Keratinocyte (primary cell): ENCODE results near the gene PRR36. TPM values are rescaled to one million over a fixed set of nuclear protein-coding genes. Genes with fewer than 3 reads are reported as not detected.

Experiments
- DNase-seq: peaks from one replicate; pipeline ENCODE4 v3.0.0-alpha.2; 2011; ENCODE audit warnings: low read depth, missing footprints, low spot score
- FAIRE-seq: peaks from 2 replicates; lab custom pipeline; 2011; peaks lifted over from hg19 to GRCh38; lab: Jason Lieb, UNC
- H2AFZ ChIP-seq: 2 replicates; pipeline ENCODE4 v1.6.0; 2012; ENCODE audit warnings: low read length, control low read depth, inconsistent platforms; ENCODE audit not compliant: control insufficient read depth
- H3K27ac ChIP-seq: 2 replicates; pipeline ENCODE4 v1.5.1; 2011; ENCODE audit warnings: low read length; ENCODE audit not compliant: control insufficient read depth, insufficient read depth
- H3K27me3 ChIP-seq: 3 replicates; pipeline ENCODE4 v1.6.0; 2011; ENCODE audit warnings: low read length; ENCODE audit not compliant: control insufficient read depth, insufficient read depth; ENCODE audit errors: extremely low read depth
- H3K36me3 ChIP-seq, 2 experiments: 2 replicates in 1 of 2; 3 replicates in 1 of 2; pipeline ENCODE4 v1.5.1; 2011; ENCODE audit warnings: low read length in 2 of 2, mild to moderate bottlenecking in 1 of 2; ENCODE audit not compliant: control insufficient read depth in 2 of 2, insufficient read depth in 2 of 2; ENCODE audit errors: extremely low read depth in 1 of 2
- H3K4me1 ChIP-seq: 3 replicates; pipeline ENCODE4 v1.5.1; 2011; ENCODE audit warnings: low read length; ENCODE audit not compliant: control insufficient read depth, insufficient read depth; ENCODE audit errors: extremely low read depth
- H3K4me2 ChIP-seq: 3 replicates; pipeline ENCODE4 v1.6.0; 2011; ENCODE audit warnings: low read depth, low read length; ENCODE audit not compliant: control insufficient read depth, insufficient read depth; ENCODE audit errors: extremely low read depth
- H3K4me3 ChIP-seq, 3 experiments: fragments of 200-600 bp in 1 of 3; sonication (generic) in 1 of 3; 2 replicates in 2 of 3; 3 replicates in 1 of 3; pipeline ENCODE4 v1.5.1; 2011 to 2016; ENCODE audit warnings: low read length in 3 of 3, mild to moderate bottlenecking in 3 of 3, control low read depth in 2 of 3, inconsistent platforms in 1 of 3, low read depth in 1 of 3, mixed read lengths in 1 of 3, mixed run types in 1 of 3, moderate library complexity in 1 of 3; ENCODE audit not compliant: control insufficient read depth in 2 of 3, insufficient read depth in 2 of 3; ENCODE audit errors: extremely low read depth in 1 of 3
- H3K79me2 ChIP-seq: 2 replicates; pipeline ENCODE4 v1.6.0; 2012; ENCODE audit warnings: low read length; ENCODE audit not compliant: control insufficient read depth, insufficient read depth
- H3K9ac ChIP-seq: 3 replicates; pipeline ENCODE4 v1.6.0; 2011; ENCODE audit warnings: low read length; ENCODE audit not compliant: control insufficient read depth, insufficient read depth; ENCODE audit errors: extremely low read depth
- H3K9me1 ChIP-seq: 3 replicates; pipeline ENCODE4 v1.6.0; 2011; ENCODE audit warnings: low read length; ENCODE audit not compliant: control insufficient read depth, insufficient read depth; ENCODE audit errors: extremely low read depth
- H3K9me3 ChIP-seq: 2 replicates; pipeline ENCODE4 v1.5.1; 2012; ENCODE audit warnings: low read depth, low read length; ENCODE audit not compliant: control insufficient read depth
- H4K20me1 ChIP-seq: 3 replicates; pipeline ENCODE4 v1.6.0; 2011; ENCODE audit warnings: low read length; ENCODE audit not compliant: control insufficient read depth, insufficient read depth; ENCODE audit errors: extremely low read depth
- EZH2 ChIP-seq: IDR thresholded peaks from one replicate; pipeline ENCODE4 v1.6.1; 2012; ENCODE audit warnings: inconsistent platforms, mild to moderate bottlenecking, low read length, moderate library complexity
- dilution Hi-C: fragments of 300-500 bp; cut with MboI; formaldehyde crosslinking; loops from one replicate; pipeline ENCODE4 v1.7.0; 2020; ENCODE audit warnings: low sequenced_read_pairs; ENCODE audit not compliant: extremely low pct_ligation_motif_present
- polyA plus RNA-seq, 5 experiments: library from polyadenylated mRNA; depleted of rRNA in 3 of 5; stranded (reverse) in 3 of 5; stranded (forward) in 1 of 5; unstranded in 1 of 5; fragments of >200 nt; gene quantifications; 1 replicate in 1 of 5; 2 replicates in 3 of 5; 3 replicates in 1 of 5; pipeline versions ENCODE4 v1.2.1 to v1.2.3, GENCODE V29; 2011 to 2012; ENCODE audit warnings: missing spikeins in 2 of 5, low read depth in 1 of 5, low replicate concordance in 1 of 5
- TF ChIP-seq, protein P1 (sequence below), 3 experiments: IDR thresholded peaks in 1 of 3; conservative IDR thresholded peaks in 1 of 3; optimal IDR thresholded peaks in 1 of 3; 2 replicates in 2 of 3; 3 replicates in 1 of 3; pipeline versions ENCODE3 to v1.5.1; 2011; ENCODE audit warnings: low read length in 3 of 3, mild to moderate bottlenecking in 3 of 3, moderate library complexity in 2 of 3, control low read depth in 1 of 3, inconsistent platforms in 1 of 3; ENCODE audit not compliant: insufficient read depth in 2 of 3; ENCODE audit errors: extremely low read depth in 1 of 3

The PRR36 gene
- polyA plus RNA-seq, 1 donor (not counting 4 experiments of a cell fraction or from before 2014, with no cell fraction given): not detected

DNA sequence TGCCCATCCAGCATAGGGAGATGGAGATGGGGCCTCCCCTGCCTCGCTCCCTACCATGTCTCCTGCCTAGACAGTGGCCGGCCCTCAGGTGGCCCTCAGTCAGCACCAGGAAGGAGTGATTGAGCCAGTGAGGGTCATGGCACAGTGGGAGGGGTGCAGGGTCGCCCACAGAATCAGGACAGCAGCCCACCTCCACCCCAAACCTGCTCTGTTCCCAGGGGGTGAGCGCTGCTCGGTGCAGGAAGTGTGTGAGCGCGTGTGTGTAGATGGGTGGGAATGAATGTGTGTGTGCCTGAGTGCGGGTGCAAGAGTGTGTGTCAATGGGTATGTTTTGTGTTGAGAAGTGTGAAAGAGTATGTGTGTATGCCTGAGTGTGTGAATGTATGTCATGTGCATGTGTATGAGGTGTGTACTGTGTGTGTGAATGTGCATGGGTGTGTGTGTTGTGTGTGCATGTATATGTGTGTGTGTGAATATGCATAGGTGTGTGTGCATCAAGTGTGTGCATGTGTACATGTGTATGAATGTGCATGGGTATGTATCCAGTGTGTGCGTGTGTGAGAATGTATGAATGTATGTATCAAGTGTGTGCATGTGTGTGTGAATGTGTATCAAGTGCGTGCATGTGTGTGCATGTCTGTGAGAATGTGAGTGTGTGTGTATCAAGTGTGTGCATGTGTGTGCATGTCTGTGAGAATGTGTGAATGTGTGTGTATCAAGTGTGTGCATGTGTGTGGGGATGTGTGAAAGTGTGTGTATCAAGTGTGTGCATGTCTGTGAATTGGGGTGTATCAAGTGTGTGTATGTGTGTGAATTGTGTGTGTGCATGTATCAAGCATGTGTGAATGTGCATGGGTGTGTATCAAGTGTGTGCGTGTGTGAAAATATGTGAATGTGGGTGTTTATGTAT is 32.2 kb downstream of the PRR36 start:
- Histone ChIP-seq H3K36me3 (no peaks in the 10 kb centered on the region), H3K27ac (no peak overlapping the region), H3K79me2 (peaks cover 6% of the 10 kb centered on the region), H3K9ac (no peak overlapping the region), H3K9me1 (no peaks in the 10 kb centered on the region), H3K4me3 (no peak overlapping the region), H3K4me1 (peaks cover 13% of the 10 kb centered on the region), H2AFZ (no peak overlapping the region), H3K4me2 (no peak overlapping the region), H3K27me3 (no peaks in the 10 kb centered on the region), H4K20me1 (no peaks in the 10 kb centered on the region), H3K9me3 (no peaks in the 10 kb centered on the region)
- dilution Hi-C loops: no loop called here
- TF ChIP-seq, protein P1, sequence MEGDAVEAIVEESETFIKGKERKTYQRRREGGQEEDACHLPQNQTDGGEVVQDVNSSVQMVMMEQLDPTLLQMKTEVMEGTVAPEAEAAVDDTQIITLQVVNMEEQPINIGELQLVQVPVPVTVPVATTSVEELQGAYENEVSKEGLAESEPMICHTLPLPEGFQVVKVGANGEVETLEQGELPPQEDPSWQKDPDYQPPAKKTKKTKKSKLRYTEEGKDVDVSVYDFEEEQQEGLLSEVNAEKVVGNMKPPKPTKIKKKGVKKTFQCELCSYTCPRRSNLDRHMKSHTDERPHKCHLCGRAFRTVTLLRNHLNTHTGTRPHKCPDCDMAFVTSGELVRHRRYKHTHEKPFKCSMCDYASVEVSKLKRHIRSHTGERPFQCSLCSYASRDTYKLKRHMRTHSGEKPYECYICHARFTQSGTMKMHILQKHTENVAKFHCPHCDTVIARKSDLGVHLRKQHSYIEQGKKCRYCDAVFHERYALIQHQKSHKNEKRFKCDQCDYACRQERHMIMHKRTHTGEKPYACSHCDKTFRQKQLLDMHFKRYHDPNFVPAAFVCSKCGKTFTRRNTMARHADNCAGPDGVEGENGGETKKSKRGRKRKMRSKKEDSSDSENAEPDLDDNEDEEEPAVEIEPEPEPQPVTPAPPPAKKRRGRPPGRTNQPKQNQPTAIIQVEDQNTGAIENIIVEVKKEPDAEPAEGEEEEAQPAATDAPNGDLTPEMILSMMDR (optimal IDR thresholded peaks at IDR 0.05 in 1 of 3, IDR thresholded peaks at IDR 0.05 in 1 of 3, conservative IDR thresholded peaks at IDR 0.05 in 1 of 3; ENCODE audit: extremely low read depth in 1 of 3, insufficient read depth in 2 of 3, low read length in 3 of 3): no peak
- no peak for TF ChIP-seq EZH2
- FAIRE-seq: peak; percentile 26
- DNase-seq: no peak

DNA sequence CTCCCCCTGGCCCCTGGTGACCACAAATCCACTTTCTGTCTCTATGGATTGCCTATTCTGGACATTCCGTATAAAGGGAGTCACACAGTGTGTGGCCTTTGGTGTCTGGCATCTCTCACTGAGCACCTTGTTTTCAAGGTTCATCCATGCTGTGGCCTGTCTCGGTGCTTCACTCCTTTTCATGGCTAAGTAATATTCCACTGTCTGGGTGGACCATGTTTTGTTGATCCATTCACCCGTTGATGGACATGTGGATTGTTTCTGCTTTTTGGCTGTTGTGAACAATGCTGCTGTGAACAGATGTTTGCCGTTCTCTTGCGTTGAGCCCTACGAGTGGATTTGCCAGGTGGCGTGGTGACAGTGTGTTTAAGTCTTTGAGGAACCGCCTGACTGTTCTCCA is 33.6 kb downstream of the PRR36 start:
- no peak overlapping the region for H3K4me3 ChIP-seq
- H3K4me2 ChIP-seq: no peak overlapping the region
- no peaks in the 10 kb centered on the region for H3K9me3 ChIP-seq
- peaks cover 7% of the 10 kb centered on the region for H3K79me2 ChIP-seq
- H3K4me1 ChIP-seq: peaks cover 13% of the 10 kb centered on the region
- DNase-seq (no peak), FAIRE-seq (no peak)
- no peaks in the 10 kb centered on the region for H3K9me1 ChIP-seq
- dilution Hi-C loops: no loop called here
- TF ChIP-seq, protein P1 (optimal IDR thresholded peaks at IDR 0.05 in 1 of 3, IDR thresholded peaks at IDR 0.05 in 1 of 3, conservative IDR thresholded peaks at IDR 0.05 in 1 of 3; ENCODE audit: extremely low read depth in 1 of 3, insufficient read depth in 2 of 3, low read length in 3 of 3): no peak
- no peak for TF ChIP-seq EZH2
- H2AFZ ChIP-seq: no peak overlapping the region
- no peaks in the 10 kb centered on the region for H3K36me3 ChIP-seq
- H4K20me1 ChIP-seq: no peaks in the 10 kb centered on the region
- no peaks in the 10 kb centered on the region for H3K27me3 ChIP-seq
- H3K27ac ChIP-seq: no peak overlapping the region
- no peak overlapping the region for H3K9ac ChIP-seq
